AG08396 (cell line): ENCODE measurements around the gene EEIG1.
A peak's percentile ranks its signal among the peaks of the same experiment; 100 is the strongest.

Source experiments
- DNase-seq: peaks from one replicate; pipeline ENCODE4 v3.0.0; 2012; ENCODE audit warnings: low spot score, mixed read lengths

EEIG1 gene

GRCh38 chr9:127941062-127941960 is 39.5 kb downstream of the EEIG1 start:
- no peak for DNase-seq

- no peak for DNase-seq
Measured at GRCh38 chr9:127940593-127940992, 40.2 kb downstream of the EEIG1 start.

- DNase-seq, result no peak
Measured at GRCh38 chr9:127938298-127938690, 42.5 kb downstream of the EEIG1 start.

GRCh38 chr9:127937388-127938297 is 43.1 kb downstream of the EEIG1 start, which contains the start of gene DPM2:
DPM2 (minus strand) TSS chr9:127937854; CDS start chr9:127937820, 34 bp downstream.
- peak; percentile 92 for DNase-seq

- DNase-seq, result no peak
Measured at GRCh38 chr9:127937056-127937387, 43.8 kb downstream of the EEIG1 start.

GRCh38 chr9:127936347-127936852 is 44.4 kb downstream of the EEIG1 start:
- DNase-seq, result no peak

GRCh38 chr9:127935765-127936221 is 45.0 kb downstream of the EEIG1 start:
- no peak for DNase-seq

GRCh38 chr9:127934986-127935385 is 45.8 kb downstream of the EEIG1 start:
- DNase-seq, result no peak

GRCh38 chr9:127934248-127934647 is 46.5 kb downstream of the EEIG1 start:
- no peak for DNase-seq

GRCh38 chr9:127931092-127931881 is 49.5 kb downstream of the EEIG1 start:
- peak; percentile 67 for DNase-seq
